Dermis blood vessel endothelial cell (primary cell): Measurements from ENCODE around the gene AGAP2. TPM values are rescaled to one million over a fixed set of nuclear protein-coding genes. Genes with fewer than 3 reads are reported as not detected.

Experiments used
- DNase-seq: peaks from one replicate; pipeline ENCODE4 v3.0.0; 2010
- total RNA-seq: library from RNA; depleted of rRNA; stranded (reverse); fragments of >200 nt; gene quantifications from 2 replicates; pipeline ENCODE4 v1.2.3, GENCODE V29; 2014

AGAP2 gene
- total RNA-seq, 1 donor from 2014 or later: under 0.01 TPM

DNA sequence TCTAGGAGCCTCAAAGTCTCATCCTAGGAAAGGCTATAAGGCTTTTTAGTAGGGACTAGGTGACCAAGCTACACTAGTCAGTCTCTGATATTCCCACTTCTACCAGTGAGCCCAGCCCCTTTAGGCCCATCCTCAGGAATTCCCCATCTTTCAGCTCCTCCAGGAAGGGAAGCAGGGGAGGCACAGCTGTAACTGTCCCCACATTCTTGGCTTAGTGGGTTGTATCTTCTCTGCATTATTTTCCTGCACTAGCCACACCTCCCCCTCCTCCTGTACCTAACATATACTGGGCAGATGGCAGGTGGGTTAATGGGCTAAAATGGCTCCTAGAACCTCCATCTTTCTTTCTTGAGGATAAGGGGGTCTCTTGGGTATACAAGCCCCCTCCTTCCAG is 28.8 kb upstream of the AGAP2 start:
- no peak for DNase-seq

GRCh38 chr12:57766464-57767304 is 28.1 kb upstream of the AGAP2 start, which contains the start of gene CYP27B1:
Gene CYP27B1, minus strand, starts transcription at chr12:57767078. Its CDS starts 37 bp downstream, at chr12:57767041.
- DNase-seq: no peak

- no peak for DNase-seq
These were observed 27.3 kb upstream of the AGAP2 start for GRCh38 chr12:57765698-57766463.

GRCh38 chr12:57765003-57765697 is 26.6 kb upstream of the AGAP2 start:
- peak; percentile 55 for DNase-seq

GRCh38 chr12:57764662-57765002 is 26.1 kb upstream of the AGAP2 start:
- DNase-seq: no peak

- DNase-seq: no peak
These were observed 25.5 kb upstream of the AGAP2 start for GRCh38 chr12:57763881-57764661.

DNA sequence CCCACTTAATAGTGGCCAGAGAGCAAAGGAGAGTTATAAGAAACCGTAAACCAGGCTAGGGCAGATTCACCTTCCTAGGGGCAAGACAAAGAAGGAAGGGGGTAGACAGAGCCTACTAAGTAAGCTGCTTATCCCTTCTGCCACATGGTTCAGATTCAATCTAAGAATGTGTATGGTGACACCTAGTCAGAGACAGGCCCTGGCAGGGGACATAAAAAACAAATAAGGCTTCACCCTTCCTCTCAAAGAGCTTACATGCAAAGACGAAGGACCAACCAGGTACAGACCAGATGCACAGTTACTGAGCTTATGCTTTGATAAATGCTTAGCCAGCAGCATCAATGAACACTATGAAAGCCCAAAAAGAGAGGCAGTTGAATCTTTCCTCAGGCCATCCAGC is 23.9 kb upstream of the AGAP2 start:
- DNase-seq: no peak

- no peak for DNase-seq
These were observed 23.0 kb upstream of the AGAP2 start for GRCh38 chr12:57761391-57761998.

DNA sequence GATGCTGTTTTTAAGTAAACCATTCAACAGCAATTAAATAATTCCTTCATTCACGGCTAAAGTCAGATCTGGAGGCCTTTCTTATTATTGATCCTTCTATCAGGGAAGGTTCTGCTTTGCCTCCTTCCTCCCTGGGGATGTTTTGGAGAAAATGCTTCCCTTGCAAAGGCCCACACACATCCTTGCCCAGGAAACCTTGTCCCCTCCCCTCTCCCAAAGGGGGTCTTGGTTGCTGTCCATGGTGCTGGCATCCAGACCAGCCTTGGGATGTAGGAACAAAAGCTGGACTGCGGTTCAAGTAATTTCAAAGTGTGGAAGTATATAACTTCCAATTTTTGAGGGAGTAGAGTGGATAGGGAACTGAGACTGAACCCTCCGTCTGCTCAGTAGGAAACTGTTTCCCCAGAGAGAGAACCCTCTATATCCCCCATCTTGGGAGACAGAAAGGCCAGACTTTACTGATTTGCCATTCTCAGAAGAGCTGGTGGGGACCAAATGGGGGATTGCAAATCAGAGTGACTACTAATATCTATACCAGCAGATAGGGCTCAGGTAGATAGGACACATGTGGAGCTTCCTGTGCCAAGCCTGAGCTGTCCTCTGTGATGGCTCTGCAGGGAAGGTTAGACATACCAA is 21.9 kb upstream of the AGAP2 start:
- no peak for DNase-seq

GRCh38 chr12:57759360-57759980 is 20.9 kb upstream of the AGAP2 start:
- DNase-seq: peak; percentile 61

- no peak for DNase-seq
These were observed 20.2 kb upstream of the AGAP2 start for GRCh38 chr12:57758552-57759359.

- DNase-seq: no peak
These were observed 19.2 kb upstream of the AGAP2 start for GRCh38 chr12:57757771-57758170.

- peak; percentile 70 for DNase-seq
These were observed 18.1 kb upstream of the AGAP2 start for GRCh38 chr12:57756406-57757341.

- DNase-seq: no peak
These were observed 17.2 kb upstream of the AGAP2 start for GRCh38 chr12:57755454-57756372.

- DNase-seq: no peak
These were observed 16.6 kb upstream of the AGAP2 start for GRCh38 chr12:57755194-57755453.

DNA sequence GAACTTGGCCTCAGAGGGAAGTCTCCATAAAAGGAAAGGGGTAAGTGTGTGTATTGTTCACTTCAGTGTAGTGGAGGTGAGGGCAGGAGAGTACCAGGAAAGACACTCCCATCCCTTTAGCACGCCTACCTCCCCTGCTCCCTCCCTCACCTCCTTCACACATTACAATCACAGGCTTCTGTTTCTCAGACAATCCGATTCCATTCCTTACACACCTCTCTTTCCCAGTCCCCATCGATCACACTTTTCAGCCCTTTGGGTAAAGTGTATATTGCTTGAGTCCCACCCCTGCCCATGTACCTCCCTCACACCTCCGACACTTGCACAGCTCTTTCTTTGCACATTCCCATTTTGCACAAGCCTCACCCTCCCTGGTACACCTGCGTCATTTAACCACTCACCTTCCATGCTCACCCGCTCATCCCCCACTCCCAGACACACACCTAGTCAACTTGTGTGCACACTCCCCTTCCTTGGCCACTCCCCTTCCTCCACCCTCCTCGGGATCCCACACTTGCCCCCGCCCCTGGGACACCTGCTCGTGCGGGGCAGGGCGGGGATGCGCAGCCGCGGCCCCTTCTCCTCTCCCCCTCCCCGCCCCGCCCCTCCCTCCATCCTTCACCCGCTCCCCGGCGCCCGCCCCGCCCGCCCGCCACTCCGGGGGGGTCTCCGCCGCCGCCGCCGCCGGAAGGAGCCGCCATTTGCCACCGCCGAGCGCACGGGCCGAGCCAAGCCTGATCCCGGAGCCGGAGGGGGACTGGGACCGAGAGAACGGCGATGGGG is 16.1 kb upstream of the AGAP2 start, which contains the start of gene MARCHF9:
TSS of gene MARCHF9 (plus strand) at position 693 of the 783 bp plus-strand sequence. CDS start 426 bp downstream, outside the sequence.
- DNase-seq: no peak

DNA sequence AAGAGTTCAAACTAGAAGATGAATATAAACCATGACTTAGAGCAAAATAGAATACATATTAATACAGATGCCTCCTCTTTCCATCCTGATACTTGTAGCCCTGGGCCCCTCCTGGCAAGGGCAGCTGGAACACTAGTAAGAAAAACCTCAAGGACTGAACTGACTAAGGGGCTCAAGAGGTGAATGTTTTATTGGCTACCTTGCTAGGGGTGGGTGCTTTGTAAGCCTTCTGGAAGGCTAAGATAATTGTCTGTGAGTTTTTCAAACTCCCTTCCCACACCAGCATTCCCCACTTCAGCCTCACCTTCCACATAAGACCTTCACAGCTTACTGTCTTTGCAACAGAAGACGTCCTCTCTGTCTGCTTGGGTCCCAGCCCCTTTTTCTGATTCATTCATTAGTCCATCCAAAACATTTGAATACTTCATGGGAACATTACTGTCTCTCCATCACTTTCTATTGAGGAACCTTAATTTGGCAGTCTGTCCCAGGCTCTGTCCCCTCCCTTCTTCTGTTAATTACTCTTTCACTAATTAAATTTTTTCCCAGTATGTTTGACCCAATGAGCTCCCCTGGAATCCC is 15.3 kb upstream of the AGAP2 start:
- no peak for DNase-seq
